H9 (cell line): ENCODE measurements around the gene TREML4. TPM values are rescaled to one million over a fixed set of nuclear protein-coding genes. Genes with fewer than 3 reads are reported as not detected.

Source experiments
- DNase-seq: peaks from one replicate; pipeline ENCODE4 v3.0.0-alpha.2; 2017
- H2AFZ ChIP-seq: one replicate; pipeline ENCODE4 v1.6.1; 2013; ENCODE audit warnings: mild to moderate bottlenecking, low read length, control low read depth, moderate library complexity
- H2AK5ac ChIP-seq: 2 replicates; pipeline ENCODE4 v1.6.1; 2013; ENCODE audit warnings: low read length, control low read depth, mixed read lengths; ENCODE audit not compliant: insufficient read length
- H2BK120ac ChIP-seq: one replicate; pipeline ENCODE4 v1.6.1; 2013; ENCODE audit warnings: low read depth, mild to moderate bottlenecking, low read length, control low read depth, inconsistent platforms; ENCODE audit not compliant: poor library complexity, severe bottlenecking
- H2BK12ac ChIP-seq: 2 replicates; pipeline ENCODE4 v1.6.1; 2013; ENCODE audit warnings: low read length, control low read depth, mixed read lengths, low read depth; ENCODE audit not compliant: insufficient read length
- H2BK15ac ChIP-seq: 2 replicates; pipeline ENCODE4 v1.6.1; 2013; ENCODE audit warnings: low read depth, low read length, control low read depth
- H2BK20ac ChIP-seq: one replicate; pipeline ENCODE4 v1.6.1; 2013; ENCODE audit warnings: low read depth, mild to moderate bottlenecking, low read length, control low read depth, inconsistent platforms; ENCODE audit not compliant: poor library complexity, severe bottlenecking
- H2BK5ac ChIP-seq: 2 replicates; pipeline ENCODE4 v1.6.1; 2013; ENCODE audit warnings: low read length, control low read depth, mixed read lengths; ENCODE audit not compliant: insufficient read length
- H3K14ac ChIP-seq: 2 replicates; pipeline ENCODE4 v1.6.1; 2013; ENCODE audit warnings: low read length, control low read depth; ENCODE audit not compliant: insufficient read depth
- H3K18ac ChIP-seq: 2 replicates; pipeline ENCODE4 v1.6.1; 2013; ENCODE audit warnings: low read depth, mild to moderate bottlenecking, mixed read lengths, low read length, control low read depth; ENCODE audit not compliant: insufficient read length
- H3K23ac ChIP-seq: 2 replicates; pipeline ENCODE4 v1.6.1; 2013; ENCODE audit warnings: low read length, control low read depth, mixed read lengths, low read depth; ENCODE audit not compliant: insufficient read length
- H3K23me2 ChIP-seq: 2 replicates; pipeline ENCODE4 v1.6.1; 2013; ENCODE audit warnings: low read depth, mild to moderate bottlenecking, mixed read lengths, low read length, control low read depth; ENCODE audit not compliant: insufficient read length, poor library complexity, severe bottlenecking
- H3K27ac ChIP-seq: 2 replicates; pipeline ENCODE4 v1.5.1; 2013; ENCODE audit warnings: low read length, control low read depth, mixed read lengths, low read depth; ENCODE audit not compliant: insufficient read length
- H3K27me3 ChIP-seq: 2 replicates; pipeline ENCODE4 v1.6.1; 2013; ENCODE audit warnings: low read length, control low read depth, inconsistent platforms; ENCODE audit not compliant: insufficient read depth
- H3K4ac ChIP-seq: 2 replicates; pipeline ENCODE4 v1.6.1; 2013; ENCODE audit warnings: low read depth, mild to moderate bottlenecking, control low read depth, inconsistent platforms, low read length, moderate library complexity
- H3K4me1 ChIP-seq: 2 replicates; pipeline ENCODE4 v1.6.1; 2013; ENCODE audit warnings: low read length, control low read depth, inconsistent platforms; ENCODE audit not compliant: insufficient read depth
- H3K4me2 ChIP-seq: 2 replicates; pipeline ENCODE4 v1.6.1; 2013; ENCODE audit warnings: low read length, control low read depth, mixed read lengths; ENCODE audit not compliant: insufficient read length, insufficient read depth
- H3K56ac ChIP-seq: 2 replicates; pipeline ENCODE4 v1.6.1; 2013; ENCODE audit warnings: low read depth, mild to moderate bottlenecking, mixed read lengths, low read length, control low read depth; ENCODE audit not compliant: insufficient read length
- H3K79me1 ChIP-seq: 2 replicates; pipeline ENCODE4 v1.6.1; 2013; ENCODE audit warnings: low read depth, mild to moderate bottlenecking, moderate library complexity, low read length, control low read depth, inconsistent platforms; ENCODE audit not compliant: insufficient read depth, poor library complexity, severe bottlenecking
- H3K79me2 ChIP-seq: 2 replicates; pipeline ENCODE4 v1.6.1; 2013; ENCODE audit warnings: low read length, control low read depth, inconsistent platforms; ENCODE audit not compliant: insufficient read depth
- H3K9ac ChIP-seq: 2 replicates; pipeline ENCODE4 v1.6.1; 2013; ENCODE audit warnings: low read length, control low read depth, mixed read lengths; ENCODE audit not compliant: insufficient read length; ENCODE audit errors: extremely low read depth
- H3K9me3 ChIP-seq: one replicate; pipeline ENCODE4 v1.6.1; 2013; ENCODE audit warnings: low read depth, low read length, inconsistent platforms; ENCODE audit not compliant: control insufficient read depth
- H3T11ph ChIP-seq: one replicate; pipeline ENCODE4 v1.6.1; 2013; ENCODE audit warnings: mild to moderate bottlenecking, low read length, control low read depth, inconsistent platforms
- H4K20me1 ChIP-seq: one replicate; pipeline ENCODE4 v1.6.1; 2013; ENCODE audit not compliant: control insufficient read depth, insufficient read length, insufficient read depth
- H4K5ac ChIP-seq: 2 replicates; pipeline ENCODE4 v1.6.1; 2013; ENCODE audit warnings: low read depth, mild to moderate bottlenecking, mixed read lengths, low read length, control low read depth; ENCODE audit not compliant: insufficient read length
- H4K8ac ChIP-seq: replicated peaks from 2 replicates; pipeline ENCODE4 v1.6.1; 2013; ENCODE audit warnings: low read length, control low read depth, mixed read lengths, low read depth; ENCODE audit not compliant: insufficient read length
- H4K91ac ChIP-seq: 2 replicates; pipeline ENCODE4 v1.6.1; 2013; ENCODE audit warnings: low read depth, mild to moderate bottlenecking, moderate library complexity, mixed read lengths, low read length, control low read depth; ENCODE audit not compliant: insufficient read length
- H3K27ac Mint-ChIP-seq, 3 experiments: 2 replicates in 2 of 3; 3 replicates in 1 of 3; pipeline ENCODE4 v1.8.0; 2020 to 2021; ENCODE audit warnings: mixed read lengths in 3 of 3, mild to moderate bottlenecking in 1 of 3, moderate library complexity in 1 of 3
- H3K27me3 Mint-ChIP-seq: 2 replicates; pipeline ENCODE4 v1.8.0; 2021; ENCODE audit warnings: low read depth, mild to moderate bottlenecking, moderate library complexity, mixed read lengths
- H3K36me3 Mint-ChIP-seq, 3 experiments: 2 replicates in 2 of 3; 3 replicates in 1 of 3; pipeline ENCODE4 v1.8.0; 2020 to 2021; ENCODE audit warnings: low read depth in 3 of 3, mixed read lengths in 3 of 3; ENCODE audit not compliant: insufficient read depth in 1 of 3
- H3K4me1 Mint-ChIP-seq, 2 experiments: 2 replicates each; pipeline ENCODE4 v1.8.0; 2020; ENCODE audit warnings: mixed read lengths in 2 of 2
- H3K4me3 Mint-ChIP-seq, 2 experiments: 2 replicates in 1 of 2; 3 replicates in 1 of 2; pipeline ENCODE4 v1.8.0; 2020 to 2021; ENCODE audit warnings: mild to moderate bottlenecking in 2 of 2, mixed read lengths in 2 of 2, moderate library complexity in 1 of 2
- H3K9me3 Mint-ChIP-seq, 2 experiments: 2 replicates in 1 of 2; 3 replicates in 1 of 2; pipeline ENCODE4 v1.8.0; 2020; ENCODE audit warnings: mild to moderate bottlenecking in 2 of 2, mixed read lengths in 2 of 2, moderate library complexity in 1 of 2
- CTCF ChIP-seq: fragments of 200-600 bp; sonication (generic); conservative IDR thresholded peaks from 3 replicates; pipeline ENCODE4 v1.8.0; 2021; ENCODE audit warnings: antibody characterized with exemption, mild to moderate bottlenecking
- WGBS: extraction: QIAGEN DNeasy Blood & Tissue Kit; methylation state at CpG from one replicate; pipeline ENCODE4 v1.1.7; 2013; ENCODE audit warnings: missing lambda C conversion rate, low lambda C conversion rate, mixed read lengths; ENCODE audit not compliant: insufficient read length; ENCODE audit errors: extremely low coverage; 5-methylcytosine and 5-hydroxymethylcytosine counted together
- total RNA-seq: library from RNA; stranded (reverse); gene quantifications from 2 replicates; pipeline ENCODE4 v1.2.1, GENCODE V29; 2021

Gene TREML4
- total RNA-seq, 1 experiment from 2014 or later: not detected

- no peak overlapping the region for H3K56ac ChIP-seq
- no peak overlapping the region for H3K27ac Mint-ChIP-seq
Measured at GRCh38 chr6:41197234-41197633, 30.9 kb upstream of the TREML4 start.

More at GRCh38 chr6:41197234-41197633, 30.9 kb upstream of the TREML4 start:
- no peak overlapping the region for H2BK12ac ChIP-seq
- H3K4ac ChIP-seq: no peak overlapping the region
- H3K23ac ChIP-seq: no peak overlapping the region
- no peak overlapping the region for H4K8ac ChIP-seq
- no peak overlapping the region for H4K5ac ChIP-seq
- Mint-ChIP-seq H3K9me3 (no peaks in the 10 kb centered on the region), H3K4me1 (peaks cover 14 to 18% of the 10 kb centered on the region in 2 experiments), H3K36me3 (no peaks in the 10 kb centered on the region), H3K27me3 (peaks cover 20% of the 10 kb centered on the region), H3K4me3 (no peak overlapping the region)
- no peak overlapping the region for H3K27ac ChIP-seq
- H2BK5ac ChIP-seq: no peak overlapping the region
- H4K91ac ChIP-seq: no peak overlapping the region
- no peaks in the 10 kb centered on the region for H3K27me3 ChIP-seq
- H3K9me3 ChIP-seq: no peaks in the 10 kb centered on the region
- no peak overlapping the region for H2BK20ac ChIP-seq
- no peak overlapping the region for H3T11ph ChIP-seq
- peaks cover 2% of the 10 kb centered on the region; the same call in 1 of the 2 replicates for H3K4me1 ChIP-seq
- no peaks in the 10 kb centered on the region for H4K20me1 ChIP-seq
- H3K18ac ChIP-seq: no peak overlapping the region
- H3K4me2 ChIP-seq: no peak overlapping the region
- no CpG with 5 or more reads among the region's 3 CpGs for WGBS
- DNase-seq: no peak
- no peak overlapping the region for H2AK5ac ChIP-seq
- no peaks in the 10 kb centered on the region for H3K23me2 ChIP-seq
- TF ChIP-seq CTCF: no peak
- H3K9ac ChIP-seq: no peak overlapping the region
- no peaks in the 10 kb centered on the region for H3K79me1 ChIP-seq
- no peak overlapping the region for H3K14ac ChIP-seq
- no peak overlapping the region for H2BK120ac ChIP-seq
- H2AFZ ChIP-seq: no peak overlapping the region
- no peak overlapping the region for H2BK15ac ChIP-seq
- H3K79me2 ChIP-seq: no peaks in the 10 kb centered on the region
